K562 (cell line): Measurements from ENCODE around the gene RAD51D. TPM values are rescaled to one million over a fixed set of nuclear protein-coding genes. Genes with fewer than 3 reads are reported as not detected.

ENCODE experiments used
- BRF2 ChIP-seq: IDR thresholded peaks from 3 replicates; pipeline ENCODE4 v1.6.1; 2011; ENCODE audit warnings: borderline replicate concordance, mild to moderate bottlenecking; ENCODE audit not compliant: insufficient read length, insufficient read depth
- CBX3 ChIP-seq, 2 experiments: IDR thresholded peaks; 1 replicate in 1 of 2; 2 replicates in 1 of 2; pipeline ENCODE4 v1.6.1; 2012; ENCODE audit warnings: inconsistent platforms in 2 of 2, low read length in 2 of 2, borderline replicate concordance in 1 of 2, control low read depth in 1 of 2
- ETV1 ChIP-seq: fragments of 450-650 bp; conservative IDR thresholded peaks from 2 replicates; pipeline ENCODE4 v1.6.1; 2016; ENCODE audit warnings: missing genetic modification characterization, control low read depth, low read depth, missing compliant biosample characterization
- HCFC1 ChIP-seq: IDR thresholded peaks from 2 replicates; pipeline ENCODE4 v1.6.1; 2012; ENCODE audit warnings: low read depth, low read length, improper control_type of control experiment
- ILK ChIP-seq: fragments of 450-650 bp; IDR thresholded peaks from 2 replicates; pipeline ENCODE4 v1.6.1; 2016; ENCODE audit warnings: missing genetic modification characterization, low read depth, mild to moderate bottlenecking, missing compliant biosample characterization, moderate library complexity, borderline replicate concordance
- MEF2D ChIP-seq: conservative IDR thresholded peaks from 2 replicates; pipeline ENCODE4 v1.6.1; 2016; ENCODE audit warnings: low read depth, missing genetic modification characterization, missing compliant biosample characterization
- MXD1 ChIP-seq: fragments of 250-450 bp; sonication (Bioruptor Pico); IDR thresholded peaks from 2 replicates; pipeline ENCODE4 v1.8.0; 2021; ENCODE audit warnings: borderline replicate concordance, mild to moderate bottlenecking, moderate library complexity; ENCODE audit not compliant: poor library complexity, severe bottlenecking
- NFE2L1 ChIP-seq: fragments of 450-650 bp; IDR thresholded peaks from 2 replicates; pipeline ENCODE4 v1.6.1; 2016; ENCODE audit warnings: missing genetic modification characterization, low read depth, mild to moderate bottlenecking, missing compliant biosample characterization, moderate library complexity, borderline replicate concordance
- PRDM10 ChIP-seq: fragments of 450-650 bp; IDR thresholded peaks from 2 replicates; pipeline ENCODE4 v1.6.1; 2018; ENCODE audit not compliant: partially characterized antibody
- RFX1 ChIP-seq: fragments of 450-650 bp; IDR thresholded peaks from 2 replicates; pipeline ENCODE4 v1.6.1; 2016; ENCODE audit warnings: mild to moderate bottlenecking, moderate library complexity
- SAFB ChIP-seq: fragments of 200-400 bp; formaldehyde crosslinking; IDR thresholded peaks from 2 replicates; pipeline ENCODE4 v1.6.1; 2017; ENCODE audit warnings: low read depth, low read length, borderline replicate concordance
- SIN3B ChIP-seq: fragments of 450-650 bp; IDR thresholded peaks from 2 replicates; pipeline ENCODE4 v1.6.1; 2017; ENCODE audit warnings: low read depth, mild to moderate bottlenecking, moderate library complexity
- SNAPC5 ChIP-seq: fragments of 250-450 bp; sonication (Bioruptor Pico); IDR thresholded peaks from 2 replicates; pipeline ENCODE4 v1.8.0; 2021; ENCODE audit warnings: moderate library complexity, mild to moderate bottlenecking, inconsistent platforms
- TFE3 ChIP-seq: fragments of 450-650 bp; formaldehyde crosslinking; IDR thresholded peaks from 2 replicates; pipeline ENCODE4 v1.4.0; 2020; ENCODE audit warnings: mild to moderate bottlenecking, mixed read lengths
- THRA ChIP-seq: fragments of 450-650 bp; IDR thresholded peaks from 2 replicates; pipeline ENCODE4 v1.6.1; 2017; ENCODE audit warnings: mild to moderate bottlenecking, moderate library complexity
- ZNF77 ChIP-seq: fragments of 250-450 bp; sonication (Bioruptor Pico); IDR thresholded peaks from 2 replicates; pipeline ENCODE4 v1.5.0; 2020
- ZNF778 ChIP-seq: fragments of 450-650 bp; formaldehyde crosslinking; IDR thresholded peaks from 2 replicates; pipeline ENCODE4 v1.4.0; 2020; ENCODE audit warnings: mild to moderate bottlenecking, moderate library complexity
- polyA plus RNA-seq, 8 experiments: library from polyadenylated mRNA; depleted of rRNA in 4 of 8; stranded (reverse) in 5 of 8; unstranded in 3 of 8; fragments of >200 nt; fragmentation: Nextera tagmentation in 2 of 8; fragmentation: Illumina TruSeq in 1 of 8; extraction: Ambion mirVana in 2 of 8; extraction: Trizol in 1 of 8; gene quantifications; 2 replicates each; pipeline versions ENCODE4 v1.2.1 to v1.2.3, GENCODE V29; 2011 to 2014; ENCODE audit warnings: inconsistent platforms in 1 of 8, missing spikeins in 1 of 8
- total RNA-seq, 7 experiments: library from RNA; depleted of rRNA in 6 of 7; stranded (reverse); fragments of >200 nt in 6 of 7; fragmentation: Illumina TruSeq in 2 of 7; extraction: Trizol in 2 of 7; gene quantifications; 2 replicates each; pipeline versions ENCODE4 v1.2.1 to v1.2.3, GENCODE V29; 2011 to 2021; ENCODE audit warnings: low replicate concordance in 1 of 7

Gene RAD51D
- total and polyA plus RNA-seq, 9 of the 15 experiments (the other 6 are each of a cell fraction or from before 2014, with no cell fraction given): 2.2 to 16.9 (median 8.7) TPM

- TF ChIP-seq TFE3 (CRISPR knock-in tag) (no peak), SIN3B (peak; percentile 70), ZNF778 (CRISPR knock-in tag) (no peak), MXD1 (CRISPR knock-in tag) (peak; percentile 100), HCFC1 (peak; percentile 83), NFE2L1 (tag) (no peak), SAFB (peak; percentile 72; the same call in 1 of the 2 replicates), ETV1 (no peak), THRA (no peak), PRDM10 (no peak), RFX1 (no peak), ZNF77 (CRISPR knock-in tag) (no peak), ILK (tag) (no peak), SNAPC5 (no peak), CBX3 (IDR thresholded peaks at IDR 0.05; ENCODE audit: borderline replicate concordance in 1 of 2, low read length in 2 of 2) (no peak), MEF2D (no peak), BRF2 (no peak)
Measured at GRCh38 chr17:35141681-35142466, 22.2 kb upstream of the RAD51D start, which contains the start of gene NLE1 (continued).
